Measurements from ENCODE around the gene PLS3.
A peak's percentile ranks its signal among the peaks of the same experiment; 100 is the strongest.

PLS3 gene

GRCh38 chrX:115561605-115562479, 868 bp downstream of the PLS3 start:
- TF ChIP-seq FOXM1 (IDR thresholded peaks at IDR 0.05; ENCODE audit: borderline replicate concordance, low read depth) (no peak), MAX (IDR thresholded peaks at IDR 0.05) (peak; percentile 54), EP300 (IDR thresholded peaks at IDR 0.05; ENCODE audit: borderline replicate concordance) (no peak)

- TF ChIP-seq MAX (IDR thresholded peaks at IDR 0.05) (peak; percentile 59), CEBPB (IDR thresholded peaks at IDR 0.05) (no peak)
- TF ChIP-seq, protein P1, sequence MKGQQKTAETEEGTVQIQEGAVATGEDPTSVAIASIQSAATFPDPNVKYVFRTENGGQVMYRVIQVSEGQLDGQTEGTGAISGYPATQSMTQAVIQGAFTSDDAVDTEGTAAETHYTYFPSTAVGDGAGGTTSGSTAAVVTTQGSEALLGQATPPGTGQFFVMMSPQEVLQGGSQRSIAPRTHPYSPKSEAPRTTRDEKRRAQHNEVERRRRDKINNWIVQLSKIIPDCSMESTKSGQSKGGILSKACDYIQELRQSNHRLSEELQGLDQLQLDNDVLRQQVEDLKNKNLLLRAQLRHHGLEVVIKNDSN (IDR thresholded peaks at IDR 0.05), result peak; percentile 93
These were observed 1.5 kb downstream of the PLS3 start for GRCh38 chrX:115562480-115562847.

DNA sequence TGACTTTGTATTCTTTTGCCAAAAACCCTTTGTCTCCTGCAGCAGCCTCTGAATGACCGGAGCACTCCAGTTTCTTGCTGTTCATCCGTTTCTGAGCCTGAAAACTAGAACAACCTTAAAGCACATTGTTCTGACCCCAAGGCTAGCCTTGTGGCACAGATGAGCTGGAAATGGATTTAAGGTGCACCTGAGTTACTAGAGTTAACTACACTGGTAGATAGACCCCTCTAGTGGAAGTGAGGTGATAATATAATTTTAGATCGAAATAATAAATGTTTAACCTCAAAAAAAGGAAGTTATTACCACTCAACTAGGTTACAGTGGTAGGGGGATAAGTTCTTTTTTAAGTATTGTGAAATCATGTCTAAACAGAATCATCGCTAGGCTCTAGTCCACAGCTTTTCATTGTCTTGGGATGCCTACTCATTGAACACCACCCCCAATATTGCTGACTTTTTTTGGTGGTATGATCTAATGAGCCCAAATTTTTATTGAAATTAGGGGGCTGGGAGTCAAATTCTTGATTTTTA, 2.7 kb downstream of the PLS3 start:
- TF ChIP-seq EP300 (IDR thresholded peaks at IDR 0.05; ENCODE audit: borderline replicate concordance) (no peak), FOXM1 (IDR thresholded peaks at IDR 0.05; ENCODE audit: borderline replicate concordance, low read depth) (no peak), MAX (IDR thresholded peaks at IDR 0.05) (no peak), RAD21 (IDR thresholded peaks at IDR 0.05; ENCODE audit: low read depth) (no peak), YY1 (IDR thresholded peaks at IDR 0.05; ENCODE audit: low read depth) (no peak), EGR1 (IDR thresholded peaks at IDR 0.05) (no peak), CEBPB (IDR thresholded peaks at IDR 0.05) (no peak)
- TF ChIP-seq, protein P1 (IDR thresholded peaks at IDR 0.05), result no peak

- TF ChIP-seq ZBTB7A (IDR thresholded peaks at IDR 0.05; ENCODE audit: low read depth) (no peak), TAF1 (IDR thresholded peaks at IDR 0.05; ENCODE audit: low read depth) (no peak), RAD21 (IDR thresholded peaks at IDR 0.05; ENCODE audit: low read depth) (no peak), YY1 (IDR thresholded peaks at IDR 0.05; ENCODE audit: low read depth) (no peak), NFIC (IDR thresholded peaks at IDR 0.05) (no peak), MAX (IDR thresholded peaks at IDR 0.05) (no peak), EGR1 (IDR thresholded peaks at IDR 0.05) (no peak)
These were observed 3.3 kb downstream of the PLS3 start for GRCh38 chrX:115564243-115564642.

DNA sequence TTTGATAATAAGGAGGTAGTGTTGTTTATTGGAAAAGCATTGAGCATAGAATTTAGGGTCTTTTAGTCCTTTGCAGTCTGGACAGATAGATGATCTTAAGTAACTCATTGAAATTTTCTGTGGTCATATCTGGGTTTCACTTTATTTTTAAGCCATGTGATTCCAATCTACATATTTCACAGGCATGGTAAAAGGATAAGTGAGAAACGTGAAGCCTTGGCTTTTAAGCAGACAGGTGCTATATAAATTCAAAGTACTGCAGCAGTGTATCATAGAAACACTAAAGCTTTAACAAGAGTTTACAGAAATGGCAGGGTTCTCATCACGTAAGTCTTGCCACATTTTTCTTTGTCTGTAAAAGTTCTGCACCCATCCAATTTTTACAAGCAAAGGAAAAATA, 4.9 kb downstream of the PLS3 start:
- no peak for TF ChIP-seq RAD21 (IDR thresholded peaks at IDR 0.05; ENCODE audit: low read depth)
- TF ChIP-seq TCF12 (IDR thresholded peaks at IDR 0.05; ENCODE audit: low read depth), result no peak
- no peak for TF ChIP-seq YY1 (IDR thresholded peaks at IDR 0.05; ENCODE audit: low read depth)
- no peak for TF ChIP-seq CREB1 (IDR thresholded peaks at IDR 0.05; ENCODE audit: low read depth)
- TF ChIP-seq, protein P1 (IDR thresholded peaks at IDR 0.05), result no peak
- TF ChIP-seq EGR1 (IDR thresholded peaks at IDR 0.05), result no peak
- TF ChIP-seq, protein P2, sequence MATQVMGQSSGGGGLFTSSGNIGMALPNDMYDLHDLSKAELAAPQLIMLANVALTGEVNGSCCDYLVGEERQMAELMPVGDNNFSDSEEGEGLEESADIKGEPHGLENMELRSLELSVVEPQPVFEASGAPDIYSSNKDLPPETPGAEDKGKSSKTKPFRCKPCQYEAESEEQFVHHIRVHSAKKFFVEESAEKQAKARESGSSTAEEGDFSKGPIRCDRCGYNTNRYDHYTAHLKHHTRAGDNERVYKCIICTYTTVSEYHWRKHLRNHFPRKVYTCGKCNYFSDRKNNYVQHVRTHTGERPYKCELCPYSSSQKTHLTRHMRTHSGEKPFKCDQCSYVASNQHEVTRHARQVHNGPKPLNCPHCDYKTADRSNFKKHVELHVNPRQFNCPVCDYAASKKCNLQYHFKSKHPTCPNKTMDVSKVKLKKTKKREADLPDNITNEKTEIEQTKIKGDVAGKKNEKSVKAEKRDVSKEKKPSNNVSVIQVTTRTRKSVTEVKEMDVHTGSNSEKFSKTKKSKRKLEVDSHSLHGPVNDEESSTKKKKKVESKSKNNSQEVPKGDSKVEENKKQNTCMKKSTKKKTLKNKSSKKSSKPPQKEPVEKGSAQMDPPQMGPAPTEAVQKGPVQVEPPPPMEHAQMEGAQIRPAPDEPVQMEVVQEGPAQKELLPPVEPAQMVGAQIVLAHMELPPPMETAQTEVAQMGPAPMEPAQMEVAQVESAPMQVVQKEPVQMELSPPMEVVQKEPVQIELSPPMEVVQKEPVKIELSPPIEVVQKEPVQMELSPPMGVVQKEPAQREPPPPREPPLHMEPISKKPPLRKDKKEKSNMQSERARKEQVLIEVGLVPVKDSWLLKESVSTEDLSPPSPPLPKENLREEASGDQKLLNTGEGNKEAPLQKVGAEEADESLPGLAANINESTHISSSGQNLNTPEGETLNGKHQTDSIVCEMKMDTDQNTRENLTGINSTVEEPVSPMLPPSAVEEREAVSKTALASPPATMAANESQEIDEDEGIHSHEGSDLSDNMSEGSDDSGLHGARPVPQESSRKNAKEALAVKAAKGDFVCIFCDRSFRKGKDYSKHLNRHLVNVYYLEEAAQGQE (IDR thresholded peaks at IDR 0.05; ENCODE audit: low read depth), result no peak
- TF ChIP-seq TAF1 (IDR thresholded peaks at IDR 0.05; ENCODE audit: low read depth), result no peak
- TF ChIP-seq TEAD4 (IDR thresholded peaks at IDR 0.05), result no peak
- TF ChIP-seq CEBPB (IDR thresholded peaks at IDR 0.05), result no peak
- no peak for TF ChIP-seq EP300 (IDR thresholded peaks at IDR 0.05; ENCODE audit: borderline replicate concordance)
- no peak for TF ChIP-seq MAX (IDR thresholded peaks at IDR 0.05)
- no peak for TF ChIP-seq FOXM1 (IDR thresholded peaks at IDR 0.05; ENCODE audit: borderline replicate concordance, low read depth)
- TF ChIP-seq ZBTB7A (IDR thresholded peaks at IDR 0.05; ENCODE audit: low read depth), result no peak
- TF ChIP-seq NFIC (IDR thresholded peaks at IDR 0.05), result no peak

DNA sequence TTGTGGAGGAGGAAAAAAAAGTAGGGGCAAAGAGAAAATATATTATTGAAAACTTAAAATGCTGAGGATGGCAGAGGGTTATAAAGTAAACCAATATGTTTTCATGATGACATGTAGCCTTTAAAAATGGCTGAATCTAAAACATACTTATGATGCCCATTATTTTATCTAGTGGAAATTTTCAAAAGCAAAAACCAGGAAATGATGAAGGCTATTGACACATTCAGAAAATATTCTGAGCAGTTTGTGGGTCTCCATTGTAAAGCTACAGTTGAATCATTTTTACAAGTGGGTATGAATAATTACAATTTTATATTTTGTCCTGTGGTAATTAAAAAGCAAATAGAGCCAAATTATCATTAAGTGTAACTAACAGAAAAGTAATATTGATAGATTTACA, 10.7 kb downstream of the PLS3 start:
- no peak for TF ChIP-seq MAX (IDR thresholded peaks at IDR 0.05)
- no peak for TF ChIP-seq EP300 (IDR thresholded peaks at IDR 0.05; ENCODE audit: borderline replicate concordance)
- no peak for TF ChIP-seq RAD21 (IDR thresholded peaks at IDR 0.05; ENCODE audit: low read depth)
- TF ChIP-seq CEBPB (IDR thresholded peaks at IDR 0.05), result no peak
- TF ChIP-seq TCF12 (IDR thresholded peaks at IDR 0.05; ENCODE audit: low read depth), result no peak
- TF ChIP-seq CREB1 (IDR thresholded peaks at IDR 0.05; ENCODE audit: low read depth), result no peak
- TF ChIP-seq, protein P2 (IDR thresholded peaks at IDR 0.05; ENCODE audit: low read depth), result no peak
- no peak for TF ChIP-seq TEAD4 (IDR thresholded peaks at IDR 0.05)
- TF ChIP-seq EGR1 (IDR thresholded peaks at IDR 0.05), result no peak
- no peak for TF ChIP-seq YY1 (IDR thresholded peaks at IDR 0.05; ENCODE audit: low read depth)
- TF ChIP-seq NFIC (IDR thresholded peaks at IDR 0.05), result no peak
- TF ChIP-seq, protein P1 (IDR thresholded peaks at IDR 0.05), result no peak
